T-cell (primary cell): ENCODE results near the gene RTN1. TPM values are rescaled to one million over a fixed set of nuclear protein-coding genes. Genes with fewer than 3 reads are reported as not detected.

Source experiments
- ATAC-seq, 4 experiments: fragments of 200-7000 bp in 3 of 4; fragments of 150-1000 bp in 1 of 4; cut with Tn5 transposase; replicated peaks in 1 of 4; 1 replicate in 3 of 4; 2 replicates in 1 of 4; pipeline ENCODE4 v1.10.0; 2021; ENCODE audit warnings: moderate library complexity in 3 of 4, mild to moderate bottlenecking in 2 of 4, moderate number of reproducible peaks in 1 of 4
- CTCF ChIA-PET, 2 donors: fragments of 300-600 bp; sonication (Branson Sonifier 250); formaldehyde crosslinking; loops; one replicate each; lab custom pipeline; 2022; ENCODE audit warnings: antibody characterized with exemption in 2 of 2; lab: Charles Lee
- POLR2A ChIA-PET, 2 donors: fragments of 300-600 bp; sonication (Branson Sonifier 250); formaldehyde crosslinking; loops; one replicate each; lab custom pipeline; 2022; ENCODE audit warnings: antibody characterized with exemption in 2 of 2; lab: Charles Lee
- DNase-seq, 35 experiments: peaks; one replicate each; pipeline versions ENCODE4 v3.0.0 to v3.0.0-alpha.2; 2013 to 2023
- H3K27ac ChIP-seq: one replicate; pipeline ENCODE4 v1.5.1; 2013; ENCODE audit warnings: low read length
- H3K27me3 ChIP-seq, 2 experiments: replicated peaks in 1 of 2; 1 replicate in 1 of 2; 2 replicates in 1 of 2; pipeline versions ENCODE4 v1.6.1 to v1.7.0; 2013; ENCODE audit warnings: low read length in 1 of 2, mixed read lengths in 1 of 2; ENCODE audit not compliant: control insufficient read depth in 2 of 2, insufficient read depth in 2 of 2; ENCODE audit errors: extremely low read depth in 1 of 2
- H3K36me3 ChIP-seq, 2 donors: 1 replicate in 1 of 2; 2 replicates in 1 of 2; pipeline versions ENCODE4 v1.6.1 to v1.7.0; 2013; ENCODE audit warnings: low read length in 1 of 2; ENCODE audit not compliant: control insufficient read depth in 2 of 2, insufficient read depth in 1 of 2; ENCODE audit errors: extremely low read depth in 1 of 2
- H3K4me1 ChIP-seq, 2 experiments: 1 replicate in 1 of 2; 2 replicates in 1 of 2; pipeline versions ENCODE4 v1.6.1 to v1.7.0; 2013; ENCODE audit warnings: low read length in 2 of 2, mixed read lengths in 1 of 2; ENCODE audit not compliant: insufficient read depth in 2 of 2, control insufficient read depth in 1 of 2; ENCODE audit errors: extremely low read depth in 1 of 2
- H3K4me3 ChIP-seq, 2 donors: 1 replicate in 1 of 2; 2 replicates in 1 of 2; pipeline versions ENCODE4 v1.5.1 to v1.7.0; 2013; ENCODE audit warnings: mild to moderate bottlenecking in 2 of 2, low read length in 1 of 2, moderate library complexity in 1 of 2; ENCODE audit not compliant: control insufficient read depth in 1 of 2; ENCODE audit errors: extremely low read depth in 1 of 2
- H3K9me3 ChIP-seq: 2 replicates; pipeline ENCODE4 v1.7.0; 2013
- H3K27ac Mint-ChIP-seq, 2 donors: one replicate each; pipeline ENCODE4 v1.8.0; 2020 to 2021; ENCODE audit warnings: mild to moderate bottlenecking in 2 of 2, mixed read lengths in 2 of 2
- H3K27me3 Mint-ChIP-seq, 2 donors: one replicate each; pipeline ENCODE4 v1.8.0; 2021 to 2022; ENCODE audit warnings: mixed read lengths in 2 of 2
- H3K36me3 Mint-ChIP-seq: one replicate; pipeline ENCODE4 v1.8.0; 2021; ENCODE audit warnings: mixed read lengths
- H3K4me1 Mint-ChIP-seq, 3 donors: one replicate each; pipeline ENCODE4 v1.8.0; 2020 to 2022; ENCODE audit warnings: mixed read lengths in 3 of 3, mild to moderate bottlenecking in 1 of 3
- H3K4me3 Mint-ChIP-seq, 3 donors: one replicate each; pipeline ENCODE4 v1.8.0; 2020 to 2022; ENCODE audit warnings: mild to moderate bottlenecking in 3 of 3, mixed read lengths in 3 of 3, moderate library complexity in 3 of 3
- H3K9me3 Mint-ChIP-seq, 3 donors: one replicate each; pipeline ENCODE4 v1.8.0; 2020 to 2022; ENCODE audit warnings: mixed read lengths in 3 of 3
- WGBS: methylation state at CpG from one replicate; pipeline ENCODE4 v1.1.5; 2013; ENCODE audit warnings: missing lambda C conversion rate; ENCODE audit not compliant: insufficient coverage; 5-methylcytosine and 5-hydroxymethylcytosine counted together
- total RNA-seq, 35 experiments: library from RNA in 6 of 35; stranded (reverse) in 6 of 35; fragments of 120-200 nt in 1 of 35; gene quantifications; one replicate each; pipeline versions ENCODE4 v1.2.1 to v1.2.4 and lab custom pipeline; 2013 to 2026

The RTN1 gene
- total RNA-seq, 5 donors from 2014 or later (not counting 1 experiment from before 2014, with no cell fraction given), result 0.25 TPM; not detected in 4

- WGBS, result no CpG with 5 or more reads among the region's 2 CpGs
- H3K27ac Mint-ChIP-seq, result no peak overlapping the region
- no peak overlapping the region for H3K4me3 ChIP-seq
- no peaks in the 10 kb centered on the region for H3K9me3 ChIP-seq
- H3K9me3 Mint-ChIP-seq, result peaks cover 0 to 13% (median 12%) of the 10 kb centered on the region in 3 donors
- no peaks in the 10 kb centered on the region for H3K4me1 Mint-ChIP-seq
- peaks cover 0 to 19% of the 10 kb centered on the region in 2 donors for H3K27me3 Mint-ChIP-seq
- H3K27me3 ChIP-seq, result no peaks in the 10 kb centered on the region
- no peaks in the 10 kb centered on the region for H3K36me3 Mint-ChIP-seq
- no peak overlapping the region for H3K27ac ChIP-seq
- H3K4me1 ChIP-seq, result no peaks in the 10 kb centered on the region
- no peak overlapping the region for H3K4me3 Mint-ChIP-seq
- ChIA-PET POLR2A (no interaction called here), CTCF (no interaction called here)
- DNase-seq (no peak), ATAC-seq (no peak)
- H3K36me3 ChIP-seq, result no peaks in the 10 kb centered on the region
These were observed 171.8 kb downstream of the RTN1 start for GRCh38 chr14:59698793-59699192.

- Mint-ChIP-seq H3K4me3 (no peak overlapping the region), H3K27ac (no peak overlapping the region), H3K4me1 (no peaks in the 10 kb centered on the region), H3K27me3 (peaks cover 2 to 13% of the 10 kb centered on the region in 2 donors), H3K36me3 (no peaks in the 10 kb centered on the region), H3K9me3 (no peaks in the 10 kb centered on the region)
- no peaks in the 10 kb centered on the region for H3K27me3 ChIP-seq
- no peaks in the 10 kb centered on the region for H3K9me3 ChIP-seq
- H3K4me3 ChIP-seq, result no peak overlapping the region
- no peak for DNase-seq
- WGBS, result 69% methylated on average over 3 of the region's 5 CpGs
- no peaks in the 10 kb centered on the region for H3K4me1 ChIP-seq
- H3K36me3 ChIP-seq, result no peaks in the 10 kb centered on the region
- no peak for ATAC-seq
- ChIA-PET POLR2A (no interaction called here), CTCF (no interaction called here)
- H3K27ac ChIP-seq, result no peak overlapping the region
These were observed 175.4 kb downstream of the RTN1 start for GRCh38 chr14:59695198-59695597.

- Histone ChIP-seq H3K4me3 (no peak overlapping the region), H3K36me3 (no peaks in the 10 kb centered on the region), H3K27ac (no peak overlapping the region), H3K27me3 (peaks cover 0 to 15% of the 10 kb centered on the region in 2 experiments), H3K9me3 (no peaks in the 10 kb centered on the region), H3K4me1 (no peaks in the 10 kb centered on the region)
- H3K27me3 Mint-ChIP-seq, result peaks cover 16% of the 10 kb centered on the region in 2 donors
- ChIA-PET CTCF (no interaction called here), POLR2A (no interaction called here)
- WGBS, result 38% methylated on average over 1 of the region's 2 CpGs
- no peaks in the 10 kb centered on the region for H3K4me1 Mint-ChIP-seq
- H3K9me3 Mint-ChIP-seq, result no peaks in the 10 kb centered on the region
- DNase-seq (no peak), ATAC-seq (no peak)
- no peak overlapping the region for H3K4me3 Mint-ChIP-seq
- H3K36me3 Mint-ChIP-seq, result no peaks in the 10 kb centered on the region
- no peak overlapping the region for H3K27ac Mint-ChIP-seq
These were observed 179.3 kb downstream of the RTN1 start for GRCh38 chr14:59691266-59691665.

- peaks cover 16 to 22% of the 10 kb centered on the region in 2 donors for H3K27me3 Mint-ChIP-seq
- POLR2A ChIA-PET, result no interaction called here
- 11% methylated on average over 1 of the region's 1 CpG for WGBS
These were observed 180.2 kb downstream of the RTN1 start for GRCh38 chr14:59690426-59690825.

GRCh38 chr14:59688224-59689170 is 182.1 kb downstream of the RTN1 start:
- DNase-seq, result peak in 3 of 35 experiments; percentile 1 to 8 (median 1)
- ChIA-PET POLR2A (no interaction called here), CTCF (no interaction called here)
- peaks cover 0 to 15% of the 10 kb centered on the region in 2 experiments for H3K27me3 ChIP-seq
- Mint-ChIP-seq H3K36me3 (no peaks in the 10 kb centered on the region), H3K27me3 (peaks cover 20 to 31% of the 10 kb centered on the region in 2 donors), H3K4me1 (no peaks in the 10 kb centered on the region), H3K9me3 (no peaks in the 10 kb centered on the region), H3K4me3 (no peak overlapping the region), H3K27ac (no peak overlapping the region)
- no peaks in the 10 kb centered on the region for H3K4me1 ChIP-seq
- H3K4me3 ChIP-seq, result no peak overlapping the region
- no peak overlapping the region for H3K27ac ChIP-seq
- H3K9me3 ChIP-seq, result no peaks in the 10 kb centered on the region
- no peak for ATAC-seq
- 76% methylated on average over 5 of the region's 8 CpGs for WGBS
- H3K36me3 ChIP-seq, result no peaks in the 10 kb centered on the region

More at GRCh38 chr14:59690426-59690825, 180.2 kb downstream of the RTN1 start:
- DNase-seq (no peak), ATAC-seq (no peak)
- no peaks in the 10 kb centered on the region for H3K9me3 Mint-ChIP-seq
- CTCF ChIA-PET, result interaction anchor here in 1 of 2 donors (1.2 kb wide), 1 partner anchor 20 kb away, joined by 4 read pairs; no protein-coding TSS in a partner anchor
- Histone ChIP-seq H3K27ac (no peak overlapping the region), H3K4me3 (no peak overlapping the region), H3K36me3 (no peaks in the 10 kb centered on the region), H3K27me3 (peaks cover 0 to 15% of the 10 kb centered on the region in 2 experiments), H3K9me3 (no peaks in the 10 kb centered on the region), H3K4me1 (no peaks in the 10 kb centered on the region)
- no peak overlapping the region for H3K27ac Mint-ChIP-seq
- no peaks in the 10 kb centered on the region for H3K4me1 Mint-ChIP-seq
- H3K36me3 Mint-ChIP-seq, result no peaks in the 10 kb centered on the region
- no peak overlapping the region for H3K4me3 Mint-ChIP-seq

GRCh38 chr14:59687663-59688062 is 182.9 kb downstream of the RTN1 start:
- Mint-ChIP-seq H3K27me3 (peaks cover 22 to 31% of the 10 kb centered on the region in 2 donors), H3K36me3 (no peaks in the 10 kb centered on the region), H3K9me3 (no peaks in the 10 kb centered on the region), H3K4me1 (no peaks in the 10 kb centered on the region), H3K4me3 (no peak overlapping the region), H3K27ac (no peak overlapping the region)
- POLR2A ChIA-PET, result no interaction called here
- no peak for DNase-seq
- Histone ChIP-seq H3K9me3 (no peaks in the 10 kb centered on the region), H3K27me3 (peaks cover 0 to 15% of the 10 kb centered on the region in 2 experiments), H3K4me3 (no peak overlapping the region), H3K36me3 (no peaks in the 10 kb centered on the region), H3K27ac (no peak overlapping the region), H3K4me1 (no peaks in the 10 kb centered on the region)
- CTCF ChIA-PET, result no interaction called here
- no peak for ATAC-seq
